ENCODE measurements around the gene PDE8A. TPM values are rescaled to one million over a fixed set of nuclear protein-coding genes. Genes with fewer than 3 reads are reported as not detected.

The PDE8A gene
- total RNA-seq, 1 donor from 2014 or later: 32.3 TPM

GRCh38 chr15:85033148-85033547 lies 51.5 kb downstream of the PDE8A start:
- DNase-seq: no peak
- ChIA-PET CTCF (no interaction called here), POLR2A (interaction anchor here (0.5 kb wide), 1 partner anchor 18 kb away, joined by 3 read pairs; no protein-coding TSS in a partner anchor)
- no peak for TF ChIP-seq CTCF (IDR thresholded peaks at IDR 0.05)
- Mint-ChIP-seq H3K4me3 (no peak overlapping the region), H3K27me3 (no peaks in the 10 kb centered on the region), H3K9me3 (no peaks in the 10 kb centered on the region), H3K4me1 (peaks cover 42% of the 10 kb centered on the region), H3K27ac (no peak overlapping the region), H3K36me3 (ENCODE audit: low read depth) (no peaks in the 10 kb centered on the region)
- intact Hi-C loops (cut with micrococcal nuclease): no loop called here
- ATAC-seq (ENCODE audit: low read depth): no peak

- no peak for ATAC-seq (ENCODE audit: low read depth)
- ChIA-PET POLR2A (no interaction called here), CTCF (no interaction called here)
- Mint-ChIP-seq H3K4me3 (no peak overlapping the region), H3K27ac (no peak overlapping the region), H3K27me3 (no peaks in the 10 kb centered on the region), H3K4me1 (peaks cover 43% of the 10 kb centered on the region), H3K36me3 (ENCODE audit: low read depth) (no peaks in the 10 kb centered on the region), H3K9me3 (no peaks in the 10 kb centered on the region)
- no peak for TF ChIP-seq CTCF (IDR thresholded peaks at IDR 0.05)
- DNase-seq: no peak
- intact Hi-C loops (cut with micrococcal nuclease): no loop called here
These were observed 52.6 kb downstream of the PDE8A start for GRCh38 chr15:85034276-85034675.

GRCh38 chr15:85035980-85036379 lies 54.3 kb downstream of the PDE8A start:
- CTCF ChIA-PET: no interaction called here
- POLR2A ChIA-PET: no interaction called here
- no peaks in the 10 kb centered on the region for H3K9me3 Mint-ChIP-seq
- no peaks in the 10 kb centered on the region for H3K27me3 Mint-ChIP-seq
- intact Hi-C loops (cut with micrococcal nuclease): no loop called here
- H3K4me1 Mint-ChIP-seq: peaks cover 33% of the 10 kb centered on the region
- ATAC-seq (ENCODE audit: low read depth) (no peak), DNase-seq (no peak)
- no peak overlapping the region for H3K27ac Mint-ChIP-seq
- no peak for TF ChIP-seq CTCF (IDR thresholded peaks at IDR 0.05)
- H3K4me3 Mint-ChIP-seq: no peak overlapping the region
- no peaks in the 10 kb centered on the region for H3K36me3 Mint-ChIP-seq (ENCODE audit: low read depth)

GRCh38 chr15:85036716-85037115 lies 55.1 kb downstream of the PDE8A start:
- Mint-ChIP-seq H3K27me3 (no peaks in the 10 kb centered on the region), H3K9me3 (no peaks in the 10 kb centered on the region), H3K4me1 (peaks cover 33% of the 10 kb centered on the region), H3K27ac (no peak overlapping the region), H3K4me3 (no peak overlapping the region), H3K36me3 (ENCODE audit: low read depth) (no peaks in the 10 kb centered on the region)
- CTCF ChIA-PET: interaction anchor here (0.8 kb wide), 1 partner anchor 82 kb away, joined by 3 read pairs; no protein-coding TSS in a partner anchor
- no peak for ATAC-seq (ENCODE audit: low read depth)
- intact Hi-C loops (cut with micrococcal nuclease): no loop called here
- no peak for TF ChIP-seq CTCF (IDR thresholded peaks at IDR 0.05)
- DNase-seq: no peak
- POLR2A ChIA-PET: no interaction called here

- no peak for TF ChIP-seq CTCF (IDR thresholded peaks at IDR 0.05)
- intact Hi-C loops (cut with micrococcal nuclease): no loop called here
- DNase-seq (no peak), ATAC-seq (ENCODE audit: low read depth) (no peak)
- no peaks in the 10 kb centered on the region for H3K27me3 Mint-ChIP-seq
- H3K4me1 Mint-ChIP-seq: peaks cover 31% of the 10 kb centered on the region
- ChIA-PET CTCF (interaction anchor here (0.9 to 1.1 kb wide), 2 partner anchors 16 to 449 kb away, joined by 3 to 4 read pairs; no protein-coding TSS in a partner anchor), POLR2A (no interaction called here)
- H3K9me3 Mint-ChIP-seq: no peaks in the 10 kb centered on the region
- H3K36me3 Mint-ChIP-seq (ENCODE audit: low read depth): no peaks in the 10 kb centered on the region
- H3K27ac Mint-ChIP-seq: no peak overlapping the region
- no peak overlapping the region for H3K4me3 Mint-ChIP-seq
These were observed 56.0 kb downstream of the PDE8A start for GRCh38 chr15:85037641-85038040.

Data from activated B cell treated with CpG ODN at 0.5 μM for 24 hours (primary cell).